AG09309 (cell line): Measurements from ENCODE around the gene MT1HL1.
"Not testable (repeated sequence)": the region's sequence is repeated elsewhere in the genome, so short reads cannot be mapped to it uniquely, and the experiment has no call there.

Source experiments
- DNase-seq: peaks from one replicate; pipeline ENCODE4 v3.0.0-alpha.2; 2010; ENCODE audit warnings: low read depth
- H3K4me3 ChIP-seq: 2 replicates; pipeline ENCODE4 v1.5.1; 2011; ENCODE audit warnings: mild to moderate bottlenecking, low read depth, low read length, moderate library complexity; ENCODE audit not compliant: control insufficient read depth
- TF ChIP-seq, protein P1 (sequence below): IDR thresholded peaks from 2 replicates; pipeline ENCODE4 v1.5.1; 2011; ENCODE audit warnings: mild to moderate bottlenecking, low read depth, low read length, inconsistent platforms; ENCODE audit not compliant: insufficient read depth, control insufficient read depth; ENCODE audit errors: missing control alignments

MT1HL1 gene

DNA sequence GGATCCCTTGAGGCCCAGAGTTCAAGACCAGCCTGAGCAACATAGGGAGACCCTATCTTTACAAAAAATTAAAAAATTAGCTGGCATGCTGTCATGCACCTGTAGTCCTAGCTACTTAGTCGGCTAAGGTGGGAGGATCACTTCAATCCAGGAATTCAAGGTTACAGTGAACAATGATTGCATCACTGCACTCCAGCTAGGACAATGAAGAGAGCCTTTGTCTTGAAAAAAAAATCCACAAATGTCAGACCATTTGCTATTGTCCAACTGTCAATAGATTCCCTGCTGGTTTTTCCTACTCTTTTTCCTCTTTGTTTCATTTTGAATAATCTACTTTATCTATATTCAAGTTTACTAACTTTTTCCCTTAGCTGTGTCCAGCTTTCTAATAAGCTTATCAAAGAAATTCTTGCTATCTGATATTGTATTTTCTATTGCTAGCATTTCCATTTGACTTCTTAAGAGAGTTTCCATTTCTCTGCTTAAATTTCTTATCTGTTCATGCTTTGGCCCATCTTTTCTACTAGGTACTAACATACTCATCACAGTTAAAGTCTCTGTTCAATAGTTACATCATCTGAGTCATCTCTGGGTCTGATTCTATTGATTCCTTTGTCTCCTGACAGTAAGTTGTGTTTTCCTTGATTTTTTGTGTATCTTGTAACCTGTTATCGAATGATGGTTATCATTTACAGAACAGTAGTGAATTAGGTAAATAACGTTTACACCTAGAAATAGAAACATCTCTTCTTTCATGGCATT, 14.8 kb downstream of the MT1HL1 start:
- DNase-seq: no peak
- TF ChIP-seq, protein P1, sequence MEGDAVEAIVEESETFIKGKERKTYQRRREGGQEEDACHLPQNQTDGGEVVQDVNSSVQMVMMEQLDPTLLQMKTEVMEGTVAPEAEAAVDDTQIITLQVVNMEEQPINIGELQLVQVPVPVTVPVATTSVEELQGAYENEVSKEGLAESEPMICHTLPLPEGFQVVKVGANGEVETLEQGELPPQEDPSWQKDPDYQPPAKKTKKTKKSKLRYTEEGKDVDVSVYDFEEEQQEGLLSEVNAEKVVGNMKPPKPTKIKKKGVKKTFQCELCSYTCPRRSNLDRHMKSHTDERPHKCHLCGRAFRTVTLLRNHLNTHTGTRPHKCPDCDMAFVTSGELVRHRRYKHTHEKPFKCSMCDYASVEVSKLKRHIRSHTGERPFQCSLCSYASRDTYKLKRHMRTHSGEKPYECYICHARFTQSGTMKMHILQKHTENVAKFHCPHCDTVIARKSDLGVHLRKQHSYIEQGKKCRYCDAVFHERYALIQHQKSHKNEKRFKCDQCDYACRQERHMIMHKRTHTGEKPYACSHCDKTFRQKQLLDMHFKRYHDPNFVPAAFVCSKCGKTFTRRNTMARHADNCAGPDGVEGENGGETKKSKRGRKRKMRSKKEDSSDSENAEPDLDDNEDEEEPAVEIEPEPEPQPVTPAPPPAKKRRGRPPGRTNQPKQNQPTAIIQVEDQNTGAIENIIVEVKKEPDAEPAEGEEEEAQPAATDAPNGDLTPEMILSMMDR: no peak
- no peak overlapping the region for H3K4me3 ChIP-seq

DNA sequence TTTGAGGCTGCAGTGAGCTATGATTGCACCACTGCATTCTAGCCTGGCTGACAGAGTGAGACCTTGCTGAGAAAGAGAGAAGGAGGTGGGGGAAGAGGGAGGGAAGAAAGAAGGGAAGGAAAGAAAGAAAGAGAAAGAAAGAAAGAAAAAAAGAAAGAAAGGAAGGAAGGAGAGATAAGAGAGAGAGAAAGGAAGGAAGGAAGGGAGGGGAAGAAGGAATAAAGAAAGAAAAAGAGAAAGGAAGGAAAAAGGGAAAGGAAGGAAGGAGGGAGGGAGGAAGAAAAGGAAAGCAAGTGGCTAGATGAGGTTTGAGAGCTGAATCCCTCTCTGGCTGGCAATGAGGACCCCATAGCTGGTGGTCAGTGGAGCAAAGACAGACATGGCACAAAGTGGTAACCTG, 20.4 kb downstream of the MT1HL1 start:
- no peak overlapping the region for H3K4me3 ChIP-seq
- TF ChIP-seq, protein P1: no peak
- DNase-seq: no peak

DNA sequence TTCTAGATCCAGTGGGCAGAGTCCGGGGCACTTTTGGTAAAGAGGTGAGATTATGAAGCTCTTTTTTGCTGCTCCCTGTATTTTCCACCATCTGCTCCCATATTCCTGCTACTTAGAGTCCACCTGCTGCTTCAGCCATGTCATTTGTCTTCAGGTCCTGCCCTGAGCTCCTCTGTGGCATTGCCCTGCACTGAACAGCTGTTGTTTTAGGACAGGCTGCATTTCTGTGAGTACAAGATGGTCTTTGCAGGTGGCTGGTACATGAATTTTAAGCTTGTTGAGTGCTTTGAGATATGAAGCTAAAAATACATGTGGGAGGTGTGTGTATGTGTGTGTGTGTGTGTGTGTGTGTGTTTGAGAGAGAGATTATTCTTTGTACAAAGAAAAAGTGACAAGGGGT, 21.9 kb downstream of the MT1HL1 start:
- TF ChIP-seq, protein P1: no peak
- DNase-seq: no peak
- H3K4me3 ChIP-seq: no peak overlapping the region

DNA sequence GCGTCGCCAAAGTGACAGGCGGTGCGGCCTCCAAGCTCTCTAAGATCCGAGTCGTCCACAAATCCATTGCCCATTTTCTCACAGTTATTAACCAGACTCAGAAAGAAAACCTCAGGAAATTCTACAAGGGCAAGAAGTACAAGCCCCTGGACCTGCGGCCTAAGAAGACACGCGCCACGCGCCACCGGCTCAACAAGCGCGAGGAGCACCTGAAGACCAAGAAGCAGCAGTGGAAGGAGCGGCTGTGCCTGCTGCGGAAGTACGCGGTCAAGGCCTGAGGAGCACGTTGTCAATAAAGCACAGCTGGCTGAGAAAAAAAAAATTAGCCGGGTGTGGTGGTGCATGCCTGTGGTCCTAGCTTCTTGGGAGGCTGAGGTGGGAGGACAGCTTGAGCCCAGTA, 22.8 kb downstream of the MT1HL1 start:
- H3K4me3 ChIP-seq, DNase-seq: not testable (repeated sequence)

DNA sequence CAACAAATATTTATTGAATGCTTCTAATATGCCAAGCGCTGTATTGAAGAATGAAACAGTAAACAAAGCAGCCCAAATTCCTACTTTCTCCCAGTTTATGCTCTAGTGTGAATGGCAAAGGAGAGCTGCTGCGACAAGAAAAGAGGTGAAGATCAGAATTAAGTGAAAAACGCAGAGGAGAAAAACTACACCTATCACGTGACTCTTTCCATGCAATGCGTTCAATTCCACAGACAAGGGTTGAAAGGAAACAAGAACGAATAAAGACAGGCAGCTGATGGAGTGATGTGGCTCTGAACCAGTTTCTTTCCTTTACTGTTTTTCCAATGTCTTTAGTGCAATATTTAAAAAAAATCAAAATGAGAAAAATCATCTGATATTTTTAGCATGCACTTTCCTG, 23.6 kb downstream of the MT1HL1 start:
- TF ChIP-seq, protein P1: no peak
- no peak for DNase-seq
- H3K4me3 ChIP-seq: no peak overlapping the region

DNA sequence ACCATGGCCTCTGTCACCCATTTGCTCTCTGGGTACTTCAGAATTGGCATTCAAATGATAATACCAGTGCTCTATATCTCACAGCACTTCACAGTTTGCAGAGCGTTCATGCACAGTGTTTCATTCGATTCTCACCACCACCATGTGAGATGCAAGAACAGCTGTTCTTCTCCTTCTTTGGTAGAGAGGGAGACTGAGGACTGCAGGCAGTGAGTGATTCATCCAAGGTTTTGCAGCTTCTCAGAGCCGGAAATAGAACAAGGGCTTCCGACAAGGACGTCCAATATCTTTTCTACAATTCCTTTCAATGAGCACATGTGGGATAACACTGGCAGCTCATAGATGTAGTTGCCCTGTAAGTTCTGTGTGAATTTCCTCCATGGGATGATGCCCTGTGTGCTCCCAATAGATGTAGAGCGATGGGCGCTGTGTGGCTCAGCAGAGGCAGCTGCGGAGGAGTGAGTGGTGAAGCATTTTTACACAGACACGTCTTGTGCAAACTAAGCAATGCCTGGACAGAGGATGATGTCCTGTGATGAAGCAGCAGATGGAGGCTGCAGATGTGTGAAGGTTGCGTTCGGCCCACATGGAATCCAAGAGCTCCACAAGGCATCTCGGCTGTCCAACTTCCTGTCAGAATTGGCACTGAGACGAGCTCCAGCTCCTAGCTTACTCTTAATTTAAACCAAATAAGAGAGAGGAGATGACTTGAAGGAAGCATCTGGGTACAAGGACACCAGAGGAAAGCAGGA, 24.9 kb downstream of the MT1HL1 start:
- TF ChIP-seq, protein P1: no peak
- H3K4me3 ChIP-seq: no peak overlapping the region
- no peak for DNase-seq

DNA sequence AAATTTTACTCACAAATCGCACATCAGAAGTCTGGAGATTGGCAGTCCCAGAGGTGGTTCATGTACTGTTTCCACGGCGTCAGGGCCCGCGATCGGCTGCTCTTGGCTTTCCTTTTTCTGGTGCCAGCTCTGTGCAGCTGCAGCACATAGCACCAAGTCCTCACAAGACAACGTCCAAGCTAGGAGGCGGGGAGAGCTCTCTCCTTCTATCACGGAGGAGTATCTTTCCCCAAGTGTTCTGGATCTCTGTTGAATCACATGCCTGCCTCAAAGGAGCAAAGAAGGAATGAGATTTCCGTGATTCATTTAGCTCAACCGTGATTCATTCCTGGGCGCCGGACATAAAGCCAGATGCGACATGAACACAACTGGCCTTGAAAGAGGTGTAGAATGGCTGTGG, 25.5 kb downstream of the MT1HL1 start:
- no peak for DNase-seq
- H3K4me3 ChIP-seq: no peak overlapping the region
- TF ChIP-seq, protein P1: no peak
